ENCODE results near the gene GASK1A. TPM values are rescaled to one million over a fixed set of nuclear protein-coding genes. Genes with fewer than 3 reads are reported as not detected.

Gene GASK1A
- total RNA-seq, 1 experiment from 2014 or later: not detected

GRCh38 chr3:43055806-43056770 lies 77.0 kb downstream of the GASK1A start:
- H3K4me1 ChIP-seq (replicated peaks; ENCODE audit: insufficient read depth): no peaks in the 10 kb centered on the region
- intact Hi-C loops (cut with micrococcal nuclease; ENCODE audit: unreplicated experiment): no loop called here
- ChIA-PET POLR2A (ENCODE audit: unreplicated experiment) (no interaction called here), CTCF (no interaction called here)
- no peak overlapping the region for H3K27ac ChIP-seq
- H3K4me2 ChIP-seq: no peak overlapping the region
- H4K20me1 ChIP-seq (ENCODE audit: insufficient read depth): no peaks in the 10 kb centered on the region
- H3K27me3 ChIP-seq (ENCODE audit: insufficient read depth, low read depth): no peaks in the 10 kb centered on the region
- no peak for DNase-seq
- H3K36me3 ChIP-seq (ENCODE audit: low read depth): no peaks in the 10 kb centered on the region
- no peaks in the 10 kb centered on the region for H3K9me3 ChIP-seq (ENCODE audit: insufficient read depth, low read depth)
- no peaks in the 10 kb centered on the region for H3K79me2 ChIP-seq (ENCODE audit: low read depth)
- no peaks in the 10 kb centered on the region for H3K9me2 ChIP-seq (ENCODE audit: insufficient read depth)
- BruUV-seq (replicated peaks): no TSS peak
- no peak for TF ChIP-seq EZH2 (IDR thresholded peaks at IDR 0.05; ENCODE audit: low read depth)
- TF ChIP-seq, protein P1, sequence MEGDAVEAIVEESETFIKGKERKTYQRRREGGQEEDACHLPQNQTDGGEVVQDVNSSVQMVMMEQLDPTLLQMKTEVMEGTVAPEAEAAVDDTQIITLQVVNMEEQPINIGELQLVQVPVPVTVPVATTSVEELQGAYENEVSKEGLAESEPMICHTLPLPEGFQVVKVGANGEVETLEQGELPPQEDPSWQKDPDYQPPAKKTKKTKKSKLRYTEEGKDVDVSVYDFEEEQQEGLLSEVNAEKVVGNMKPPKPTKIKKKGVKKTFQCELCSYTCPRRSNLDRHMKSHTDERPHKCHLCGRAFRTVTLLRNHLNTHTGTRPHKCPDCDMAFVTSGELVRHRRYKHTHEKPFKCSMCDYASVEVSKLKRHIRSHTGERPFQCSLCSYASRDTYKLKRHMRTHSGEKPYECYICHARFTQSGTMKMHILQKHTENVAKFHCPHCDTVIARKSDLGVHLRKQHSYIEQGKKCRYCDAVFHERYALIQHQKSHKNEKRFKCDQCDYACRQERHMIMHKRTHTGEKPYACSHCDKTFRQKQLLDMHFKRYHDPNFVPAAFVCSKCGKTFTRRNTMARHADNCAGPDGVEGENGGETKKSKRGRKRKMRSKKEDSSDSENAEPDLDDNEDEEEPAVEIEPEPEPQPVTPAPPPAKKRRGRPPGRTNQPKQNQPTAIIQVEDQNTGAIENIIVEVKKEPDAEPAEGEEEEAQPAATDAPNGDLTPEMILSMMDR (conservative IDR thresholded peaks at IDR 0.05): no peak
- no peak overlapping the region for H3K4me3 ChIP-seq
- no peak overlapping the region for H2AFZ ChIP-seq
- no peaks in the 10 kb centered on the region for H3F3A ChIP-seq (ENCODE audit: insufficient read depth, low read depth)

- Histone ChIP-seq H3K4me2 (no peak overlapping the region), H3K4me3 (no peak overlapping the region), H3K27ac (no peak overlapping the region), H2AFZ (no peak overlapping the region), H3K4me1 (replicated peaks; ENCODE audit: insufficient read depth) (no peaks in the 10 kb centered on the region), H3K27me3 (ENCODE audit: insufficient read depth, low read depth) (no peaks in the 10 kb centered on the region), H4K20me1 (ENCODE audit: insufficient read depth) (no peaks in the 10 kb centered on the region), H3K36me3 (ENCODE audit: low read depth) (no peaks in the 10 kb centered on the region), H3K9me2 (ENCODE audit: insufficient read depth) (no peaks in the 10 kb centered on the region), H3F3A (ENCODE audit: insufficient read depth, low read depth) (no peaks in the 10 kb centered on the region), H3K79me2 (ENCODE audit: low read depth) (no peaks in the 10 kb centered on the region), H3K9me3 (ENCODE audit: insufficient read depth, low read depth) (no peaks in the 10 kb centered on the region)
- intact Hi-C loops (cut with micrococcal nuclease; ENCODE audit: unreplicated experiment): no loop called here
- ChIA-PET POLR2A (ENCODE audit: unreplicated experiment) (no interaction called here), CTCF (no interaction called here)
- TF ChIP-seq, protein P1 (conservative IDR thresholded peaks at IDR 0.05): no peak
- TF ChIP-seq EZH2 (IDR thresholded peaks at IDR 0.05; ENCODE audit: low read depth): no peak
- BruUV-seq (replicated peaks): no TSS peak
- no peak for DNase-seq
Observed at GRCh38 chr3:43059456-43059855, 80.3 kb downstream of the GASK1A start.

- H3K4me3 ChIP-seq: no peak overlapping the region
- no peak overlapping the region for H3K27ac ChIP-seq
- H3K27me3 ChIP-seq (ENCODE audit: insufficient read depth, low read depth): no peaks in the 10 kb centered on the region
- no peaks in the 10 kb centered on the region for H3K79me2 ChIP-seq (ENCODE audit: low read depth)
- intact Hi-C loops (cut with micrococcal nuclease; ENCODE audit: unreplicated experiment): no loop called here
- DNase-seq: no peak
- H3K9me2 ChIP-seq (ENCODE audit: insufficient read depth): no peaks in the 10 kb centered on the region
- no peak overlapping the region for H3K4me2 ChIP-seq
- TF ChIP-seq, protein P1 (conservative IDR thresholded peaks at IDR 0.05): no peak
- no peak for TF ChIP-seq EZH2 (IDR thresholded peaks at IDR 0.05; ENCODE audit: low read depth)
- no peaks in the 10 kb centered on the region for H3F3A ChIP-seq (ENCODE audit: insufficient read depth, low read depth)
- no peaks in the 10 kb centered on the region for H3K36me3 ChIP-seq (ENCODE audit: low read depth)
- POLR2A ChIA-PET (ENCODE audit: unreplicated experiment): interaction anchor here (0.5 kb wide), 1 partner anchor 7 kb away, joined by 4 read pairs; no protein-coding TSS in a partner anchor
- no peaks in the 10 kb centered on the region for H3K4me1 ChIP-seq (replicated peaks; ENCODE audit: insufficient read depth)
- H4K20me1 ChIP-seq (ENCODE audit: insufficient read depth): no peaks in the 10 kb centered on the region
- no peaks in the 10 kb centered on the region for H3K9me3 ChIP-seq (ENCODE audit: insufficient read depth, low read depth)
- CTCF ChIA-PET: no interaction called here
- no TSS peak for BruUV-seq (replicated peaks)
- no peak overlapping the region for H2AFZ ChIP-seq
Observed at GRCh38 chr3:43061101-43061895, 82.2 kb downstream of the GASK1A start.

Measured in PC-9 (cell line).